Measurements from ENCODE around the gene TJP2.
"Not testable (repeated sequence)": the region's sequence is repeated elsewhere in the genome, so short reads cannot be mapped to it uniquely, and the experiment has no call there.

The TJP2 gene

GRCh38 chr9:69149321-69149807, 24.7 kb upstream of the TJP2 start:
- no peak for DNase-seq
- Mint-ChIP-seq H3K27ac (no peak overlapping the region), H3K4me3 (no peak overlapping the region)

GRCh38 chr9:69151506-69151905, 22.6 kb upstream of the TJP2 start:
- no peak overlapping the region for H3K27ac Mint-ChIP-seq

More at GRCh38 chr9:69149321-69149807, 24.7 kb upstream of the TJP2 start:
- H3K27me3 Mint-ChIP-seq: no peaks in the 10 kb centered on the region
- H3K9me3 Mint-ChIP-seq: no peaks in the 10 kb centered on the region
- no peaks in the 10 kb centered on the region for H3K4me1 Mint-ChIP-seq (ENCODE audit: low read depth)
- H3K36me3 Mint-ChIP-seq (ENCODE audit: low read depth): no peaks in the 10 kb centered on the region

GRCh38 chr9:69153707-69154521, 20.2 kb upstream of the TJP2 start:
- H3K27ac Mint-ChIP-seq: no peak overlapping the region
- no peaks in the 10 kb centered on the region for H3K36me3 Mint-ChIP-seq (ENCODE audit: low read depth)
- DNase-seq: no peak
- H3K4me1 Mint-ChIP-seq (ENCODE audit: low read depth): no peaks in the 10 kb centered on the region
- no peaks in the 10 kb centered on the region for H3K27me3 Mint-ChIP-seq
- no peaks in the 10 kb centered on the region for H3K9me3 Mint-ChIP-seq
- H3K4me3 Mint-ChIP-seq: no peak overlapping the region

More at GRCh38 chr9:69151506-69151905, 22.6 kb upstream of the TJP2 start:
- no peaks in the 10 kb centered on the region for H3K27me3 Mint-ChIP-seq
- no peaks in the 10 kb centered on the region for H3K4me1 Mint-ChIP-seq (ENCODE audit: low read depth)
- H3K36me3 Mint-ChIP-seq (ENCODE audit: low read depth): no peaks in the 10 kb centered on the region
- no peaks in the 10 kb centered on the region for H3K9me3 Mint-ChIP-seq
- no peak for DNase-seq
- H3K4me3 Mint-ChIP-seq: no peak overlapping the region

- H3K9me3 Mint-ChIP-seq: no peaks in the 10 kb centered on the region
- no peaks in the 10 kb centered on the region for H3K27me3 Mint-ChIP-seq
- DNase-seq: no peak
- no peak overlapping the region for H3K4me3 Mint-ChIP-seq
- H3K4me1 Mint-ChIP-seq (ENCODE audit: low read depth): no peaks in the 10 kb centered on the region
- no peak overlapping the region for H3K27ac Mint-ChIP-seq
- H3K36me3 Mint-ChIP-seq (ENCODE audit: low read depth): no peaks in the 10 kb centered on the region
These were observed 18.6 kb upstream of the TJP2 start for GRCh38 chr9:69155341-69156030.

GRCh38 chr9:69157751-69158466, 16.2 kb upstream of the TJP2 start:
- Mint-ChIP-seq H3K27me3 (no peaks in the 10 kb centered on the region), H3K4me3 (no peak overlapping the region), H3K9me3 (no peaks in the 10 kb centered on the region), H3K4me1 (ENCODE audit: low read depth) (no peaks in the 10 kb centered on the region), H3K36me3 (ENCODE audit: low read depth) (no peaks in the 10 kb centered on the region), H3K27ac (no peak overlapping the region)
- DNase-seq: no peak

- no peak for DNase-seq
- no peaks in the 10 kb centered on the region for H3K27me3 Mint-ChIP-seq
- no peaks in the 10 kb centered on the region for H3K9me3 Mint-ChIP-seq
- H3K36me3 Mint-ChIP-seq (ENCODE audit: low read depth): no peaks in the 10 kb centered on the region
- no peaks in the 10 kb centered on the region for H3K4me1 Mint-ChIP-seq (ENCODE audit: low read depth)
- H3K27ac Mint-ChIP-seq: no peak overlapping the region
- H3K4me3 Mint-ChIP-seq: no peak overlapping the region
These were observed 15.6 kb upstream of the TJP2 start for GRCh38 chr9:69158471-69158870.

- not testable (repeated sequence) for H3K27ac Mint-ChIP-seq
These were observed 9.5 kb upstream of the TJP2 start for GRCh38 chr9:69164573-69164972.

GRCh38 chr9:69165581-69165980, 8.5 kb upstream of the TJP2 start:
- H3K27ac Mint-ChIP-seq: no peak overlapping the region
- peaks cover 4% of the 10 kb centered on the region for H3K27me3 Mint-ChIP-seq
- DNase-seq: no peak
- no peak overlapping the region for H3K4me3 Mint-ChIP-seq
- no peaks in the 10 kb centered on the region for H3K9me3 Mint-ChIP-seq
- no peaks in the 10 kb centered on the region for H3K36me3 Mint-ChIP-seq (ENCODE audit: low read depth)
- peaks cover 15% of the 10 kb centered on the region for H3K4me1 Mint-ChIP-seq (ENCODE audit: low read depth)

More at GRCh38 chr9:69164573-69164972, 9.5 kb upstream of the TJP2 start:
- not testable (repeated sequence) for H3K27me3 Mint-ChIP-seq; H3K4me3 Mint-ChIP-seq; H3K36me3 Mint-ChIP-seq (ENCODE audit: low read depth); H3K9me3 Mint-ChIP-seq; DNase-seq
- H3K4me1 Mint-ChIP-seq (ENCODE audit: low read depth): peaks cover 14% of the 10 kb centered on the region

GRCh38 chr9:69168709-69169217, 5.3 kb upstream of the TJP2 start:
- Mint-ChIP-seq H3K27ac (peak overlapping the region; percentile 89), H3K4me1 (ENCODE audit: low read depth) (peaks cover 24% of the 10 kb centered on the region), H3K27me3 (peaks cover 30% of the 10 kb centered on the region), H3K36me3 (ENCODE audit: low read depth) (no peaks in the 10 kb centered on the region), H3K9me3 (no peaks in the 10 kb centered on the region), H3K4me3 (peak overlapping the region; percentile 75)
- DNase-seq: peak; percentile 77

GRCh38 chr9:69170231-69170630, 3.8 kb upstream of the TJP2 start:
- H3K27me3 Mint-ChIP-seq: peaks cover 41% of the 10 kb centered on the region
- no peak for DNase-seq
- no peaks in the 10 kb centered on the region for H3K9me3 Mint-ChIP-seq
- H3K4me3 Mint-ChIP-seq: no peak overlapping the region
- peaks cover 35% of the 10 kb centered on the region for H3K4me1 Mint-ChIP-seq (ENCODE audit: low read depth)
- H3K27ac Mint-ChIP-seq: no peak overlapping the region
- H3K36me3 Mint-ChIP-seq (ENCODE audit: low read depth): no peaks in the 10 kb centered on the region

- Mint-ChIP-seq H3K36me3 (ENCODE audit: low read depth) (no peaks in the 10 kb centered on the region), H3K27me3 (peaks cover 48% of the 10 kb centered on the region), H3K4me3 (no peak overlapping the region), H3K27ac (no peak overlapping the region), H3K9me3 (no peaks in the 10 kb centered on the region), H3K4me1 (ENCODE audit: low read depth) (peaks cover 43% of the 10 kb centered on the region)
- no peak for DNase-seq
These were observed 3.0 kb upstream of the TJP2 start for GRCh38 chr9:69171049-69171448.

- no peak for DNase-seq
- Mint-ChIP-seq H3K9me3 (no peaks in the 10 kb centered on the region), H3K4me1 (ENCODE audit: low read depth) (peaks cover 48% of the 10 kb centered on the region), H3K27ac (no peak overlapping the region), H3K4me3 (no peak overlapping the region), H3K36me3 (ENCODE audit: low read depth) (no peaks in the 10 kb centered on the region), H3K27me3 (peaks cover 53% of the 10 kb centered on the region)
These were observed 2.6 kb upstream of the TJP2 start for GRCh38 chr9:69171517-69171916.

- Mint-ChIP-seq H3K4me3 (peak overlapping the region; percentile 71), H3K36me3 (ENCODE audit: low read depth) (no peaks in the 10 kb centered on the region), H3K9me3 (no peaks in the 10 kb centered on the region), H3K4me1 (ENCODE audit: low read depth) (peaks cover 54% of the 10 kb centered on the region), H3K27me3 (peaks cover 58% of the 10 kb centered on the region), H3K27ac (no peak overlapping the region)
- no peak for DNase-seq
These were observed 1.2 kb upstream of the TJP2 start for GRCh38 chr9:69172895-69173294.

GRCh38 chr9:69173497-69173890, 583 bp upstream of the TJP2 start:
- H3K27me3 Mint-ChIP-seq: peaks cover 58% of the 10 kb centered on the region
- H3K27ac Mint-ChIP-seq: no peak overlapping the region

More at GRCh38 chr9:69173497-69173890, 583 bp upstream of the TJP2 start:
- Mint-ChIP-seq H3K4me3 (peak overlapping the region; percentile 71), H3K4me1 (ENCODE audit: low read depth) (peaks cover 55% of the 10 kb centered on the region), H3K36me3 (ENCODE audit: low read depth) (no peaks in the 10 kb centered on the region), H3K9me3 (no peaks in the 10 kb centered on the region)
- DNase-seq: no peak

All from activated T-cell treated with anti-CD3 and anti-CD28 coated beads, Interleukin-2, amount 50 U/mL, for 24 hours (primary cell).